Calu3 (cell line): ENCODE measurements around the gene GPR158. TPM values are rescaled to one million over a fixed set of nuclear protein-coding genes. Genes with fewer than 3 reads are reported as not detected.
"Not testable (repeated sequence)": the region's sequence is repeated elsewhere in the genome, so short reads cannot be mapped to it uniquely, and the experiment has no call there.

Source experiments
- BruUV-seq: library from RNA; stranded (reverse); fragments of 400-500 nt; replicated peaks from 2 replicates; lab custom pipeline; 2021; lab: Mats Ljungman, UMichigan
- CTCF ChIA-PET: fragments of 300-600 bp; sonication (Branson Sonifier 250); formaldehyde crosslinking; loops from one replicate; lab custom pipeline; 2022; ENCODE audit warnings: antibody characterized with exemption; lab: Charles Lee
- DNase-seq: peaks from one replicate; pipeline ENCODE4 v3.0.0; 2022
- H3K27ac Mint-ChIP-seq: one replicate; pipeline ENCODE4 v1.8.0; 2022; ENCODE audit warnings: mixed read lengths; ENCODE audit not compliant: unreplicated experiment
- H3K27me3 Mint-ChIP-seq: one replicate; pipeline ENCODE4 v1.8.0; 2022; ENCODE audit warnings: mixed read lengths; ENCODE audit not compliant: unreplicated experiment
- H3K36me3 Mint-ChIP-seq: one replicate; pipeline ENCODE4 v1.8.0; 2022; ENCODE audit warnings: mild to moderate bottlenecking, moderate library complexity, mixed read lengths; ENCODE audit not compliant: insufficient read depth, unreplicated experiment
- H3K4me1 Mint-ChIP-seq: one replicate; pipeline ENCODE4 v1.8.0; 2022; ENCODE audit warnings: mild to moderate bottlenecking, low read depth, mixed read lengths; ENCODE audit not compliant: unreplicated experiment
- H3K4me3 Mint-ChIP-seq: one replicate; pipeline ENCODE4 v1.8.0; 2022; ENCODE audit warnings: mild to moderate bottlenecking, low read depth, moderate library complexity, mixed read lengths; ENCODE audit not compliant: unreplicated experiment
- H3K9me3 Mint-ChIP-seq: one replicate; pipeline ENCODE4 v1.8.0; 2022; ENCODE audit warnings: low read depth, mixed read lengths; ENCODE audit not compliant: unreplicated experiment
- CTCF ChIP-seq: fragments of 200-600 bp; IDR thresholded peaks from one replicate; pipeline ENCODE4 v1.8.0; 2022; ENCODE audit warnings: antibody characterized with exemption; ENCODE audit not compliant: unreplicated experiment
- intact Hi-C: fragments of 100-400 bp; cut with micrococcal nuclease; formaldehyde crosslinking; loops from one replicate; pipeline ENCODE4 v1.10.0; 2022; ENCODE audit not compliant: unreplicated experiment
- total RNA-seq: library from RNA; stranded (reverse); gene quantifications from 2 replicates; pipeline ENCODE4 v1.2.3, GENCODE V29; 2022

GPR158 gene
- total RNA-seq, 1 experiment from 2014 or later: not detected

- Mint-ChIP-seq H3K36me3 (no peaks in the 10 kb centered on the region), H3K4me1 (no peaks in the 10 kb centered on the region), H3K4me3 (no peak overlapping the region), H3K9me3 (no peaks in the 10 kb centered on the region), H3K27me3 (no peaks in the 10 kb centered on the region), H3K27ac (no peak overlapping the region)
- CTCF ChIA-PET: no interaction called here
- no TSS peak for BruUV-seq
- no peak for DNase-seq
- intact Hi-C loops: no loop called here
- no peak for TF ChIP-seq CTCF
These were observed 122.7 kb downstream of the GPR158 start for GRCh38 chr10:25297466-25297865.

DNA sequence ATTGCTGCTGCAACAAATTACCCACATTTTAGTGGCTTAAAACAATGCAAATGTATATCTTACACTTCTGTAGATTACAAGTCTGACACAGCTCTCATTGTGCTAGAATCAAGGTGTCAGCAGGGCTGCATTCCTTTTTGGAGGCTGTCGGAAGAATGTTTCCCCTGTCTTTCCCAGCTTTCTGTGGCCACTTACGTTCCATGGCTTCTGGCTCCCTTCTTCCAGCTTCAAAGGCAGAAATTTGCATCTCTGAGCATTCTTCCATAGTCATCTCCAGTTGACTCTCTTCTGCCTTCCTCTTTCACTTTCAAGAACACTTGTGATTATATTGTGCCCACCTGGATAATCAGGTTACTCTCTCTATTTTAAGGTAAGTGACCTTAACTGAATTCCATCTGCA, 125.3 kb downstream of the GPR158 start:
- no peak for DNase-seq
- Mint-ChIP-seq H3K4me3 (no peak overlapping the region), H3K27me3 (no peaks in the 10 kb centered on the region), H3K4me1 (no peaks in the 10 kb centered on the region), H3K9me3 (no peaks in the 10 kb centered on the region), H3K36me3 (no peaks in the 10 kb centered on the region), H3K27ac (no peak overlapping the region)
- BruUV-seq: no TSS peak
- CTCF ChIA-PET: no interaction called here
- intact Hi-C loops: no loop called here
- no peak for TF ChIP-seq CTCF

- no peak for DNase-seq
- TF ChIP-seq CTCF: no peak
- no TSS peak for BruUV-seq
- H3K27me3 Mint-ChIP-seq: no peaks in the 10 kb centered on the region
- H3K4me3 Mint-ChIP-seq: no peak overlapping the region
- no peaks in the 10 kb centered on the region for H3K4me1 Mint-ChIP-seq
- intact Hi-C loops: no loop called here
- H3K36me3 Mint-ChIP-seq: no peaks in the 10 kb centered on the region
- no peak overlapping the region for H3K27ac Mint-ChIP-seq
- H3K9me3 Mint-ChIP-seq: peaks cover 5% of the 10 kb centered on the region
- CTCF ChIA-PET: no interaction called here
These were observed 129.8 kb downstream of the GPR158 start for GRCh38 chr10:25304606-25305005.

DNA sequence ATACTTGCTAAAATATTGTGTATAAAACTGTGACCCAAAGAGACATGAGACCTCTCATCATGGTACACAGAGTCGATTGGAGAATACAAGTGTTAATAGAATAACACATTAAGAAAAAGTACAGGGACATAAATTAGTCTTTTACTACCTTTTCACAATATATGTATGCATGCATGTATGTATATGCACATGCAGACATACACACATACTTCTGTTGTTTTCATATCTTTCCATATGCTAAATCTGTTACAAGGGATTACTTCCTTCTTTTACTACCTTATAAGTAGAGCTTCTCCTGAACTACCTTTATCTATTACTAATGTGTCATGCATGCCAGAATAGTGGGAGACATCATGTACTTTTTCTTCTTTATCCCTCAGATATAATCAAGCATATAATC, 131.6 kb downstream of the GPR158 start:
- peaks cover 7% of the 10 kb centered on the region for H3K9me3 Mint-ChIP-seq
- no peaks in the 10 kb centered on the region for H3K4me1 Mint-ChIP-seq
- no peak for TF ChIP-seq CTCF
- no peak overlapping the region for H3K27ac Mint-ChIP-seq
- intact Hi-C loops: no loop called here
- CTCF ChIA-PET: no interaction called here
- no TSS peak for BruUV-seq
- H3K36me3 Mint-ChIP-seq: no peaks in the 10 kb centered on the region
- DNase-seq: no peak
- no peak overlapping the region for H3K4me3 Mint-ChIP-seq
- no peaks in the 10 kb centered on the region for H3K27me3 Mint-ChIP-seq

- intact Hi-C loops: no loop called here
- no peak for DNase-seq
- peaks cover 7% of the 10 kb centered on the region for H3K9me3 Mint-ChIP-seq
- H3K27me3 Mint-ChIP-seq: no peaks in the 10 kb centered on the region
- no peaks in the 10 kb centered on the region for H3K36me3 Mint-ChIP-seq
- no peak overlapping the region for H3K4me3 Mint-ChIP-seq
- BruUV-seq: no TSS peak
- TF ChIP-seq CTCF: no peak
- H3K27ac Mint-ChIP-seq: no peak overlapping the region
- CTCF ChIA-PET: no interaction called here
- H3K4me1 Mint-ChIP-seq: no peaks in the 10 kb centered on the region
These were observed 133.5 kb downstream of the GPR158 start for GRCh38 chr10:25308278-25308677.

GRCh38 chr10:25317596-25318211, 142.9 kb downstream of the GPR158 start:
- H3K4me1 Mint-ChIP-seq: peaks cover 12% of the 10 kb centered on the region
- BruUV-seq, H3K36me3 Mint-ChIP-seq, H3K9me3 Mint-ChIP-seq, H3K27ac Mint-ChIP-seq, H3K27me3 Mint-ChIP-seq, CTCF ChIA-PET, intact Hi-C loops, H3K4me3 Mint-ChIP-seq: not testable (repeated sequence)
- peak; percentile 38 for DNase-seq
